ENCODE measurements around the gene GNAT1.

GNAT1 gene

GRCh38 chr3:50190936-50191660 lies at the start of gene GNAT1:
TSS of gene GNAT1 (plus strand) at chr3:50191610. CDS start at chr3:50191726, 116 bp downstream.
- H3K27ac ChIP-seq, result no peak within 1 kb of the TSS
- TF ChIP-seq ZFX (IDR thresholded peaks at IDR 0.05; ENCODE audit: borderline replicate concordance), result no peak
- no peak for TF ChIP-seq CTCF (IDR thresholded peaks at IDR 0.05)

- H3K27ac ChIP-seq, result no peak overlapping the region
- TF ChIP-seq ZFX (IDR thresholded peaks at IDR 0.05; ENCODE audit: borderline replicate concordance) (no peak), CTCF (IDR thresholded peaks at IDR 0.05) (peak; percentile 25; the same call in 1 of the 2 replicates)
Observed at GRCh38 chr3:50146316-50146901, 45.0 kb upstream of the GNAT1 start.

GRCh38 chr3:50147016-50147415 lies 44.4 kb upstream of the GNAT1 start:
- TF ChIP-seq ZFX (IDR thresholded peaks at IDR 0.05; ENCODE audit: borderline replicate concordance), result no peak
- no peak overlapping the region for H3K27ac ChIP-seq

- no peak for TF ChIP-seq CTCF (IDR thresholded peaks at IDR 0.05)
- TF ChIP-seq ZFX (IDR thresholded peaks at IDR 0.05; ENCODE audit: borderline replicate concordance), result no peak
- no peak overlapping the region for H3K27ac ChIP-seq
Observed at GRCh38 chr3:50147447-50147846, 44.0 kb upstream of the GNAT1 start.

- TF ChIP-seq CTCF (IDR thresholded peaks at IDR 0.05) (no peak), ZFX (IDR thresholded peaks at IDR 0.05; ENCODE audit: borderline replicate concordance) (no peak)
- H3K27ac ChIP-seq, result no peak overlapping the region
Observed at GRCh38 chr3:50147861-50148260, 43.5 kb upstream of the GNAT1 start.

- H3K27ac ChIP-seq, result no peak overlapping the region
- TF ChIP-seq CTCF (IDR thresholded peaks at IDR 0.05) (no peak), ZFX (IDR thresholded peaks at IDR 0.05; ENCODE audit: borderline replicate concordance) (no peak)
Observed at GRCh38 chr3:50150404-50150750, 41.0 kb upstream of the GNAT1 start.

GRCh38 chr3:50150863-50151686 lies 40.3 kb upstream of the GNAT1 start:
- no peak for TF ChIP-seq CTCF (IDR thresholded peaks at IDR 0.05)
- TF ChIP-seq ZFX (IDR thresholded peaks at IDR 0.05; ENCODE audit: borderline replicate concordance), result no peak
- no peak overlapping the region for H3K27ac ChIP-seq

All from 22Rv1 (cell line).